ENCODE measurements around the gene NDUFAF4.

GRCh38 chr6:96841345-96841744, 56.3 kb downstream of the NDUFAF4 start:
- no peak for TF ChIP-seq CTCF (IDR thresholded peaks at IDR 0.05)
- no peak for TF ChIP-seq POLR2AphosphoS5 (IDR thresholded peaks at IDR 0.05)
- no peak for TF ChIP-seq POLR2A (IDR thresholded peaks at IDR 0.05)

Measured in stomach (tissue), 4 donors.